SJSA1 (cell line): ENCODE data around the gene IL4R. TPM values are rescaled to one million over a fixed set of nuclear protein-coding genes. Genes with fewer than 3 reads are reported as not detected.

Experiments used
- DNase-seq, 2 experiments: peaks; one replicate each; pipeline ENCODE4 v3.0.0-alpha.2; 2015 to 2020; ENCODE audit warnings: low spot score in 2 of 2, low read depth in 1 of 2
- H3K27ac ChIP-seq: fragments of 250-450 bp; sonication (Bioruptor Pico); 2 replicates; pipeline ENCODE4 v1.5.1; 2020; ENCODE audit warnings: mild to moderate bottlenecking, moderate library complexity
- H3K27me3 ChIP-seq: fragments of 250-450 bp; sonication (Bioruptor Pico); replicated peaks from 2 replicates; pipeline ENCODE4 v1.5.1; 2020; ENCODE audit warnings: mild to moderate bottlenecking, moderate library complexity
- H3K36me3 ChIP-seq: fragments of 250-450 bp; sonication (Bioruptor Pico); 2 replicates; pipeline ENCODE4 v1.5.1; 2020; ENCODE audit warnings: mild to moderate bottlenecking
- H3K4me1 ChIP-seq: fragments of 250-450 bp; sonication (Bioruptor Pico); replicated peaks from 2 replicates; pipeline ENCODE4 v1.6.1; 2021; ENCODE audit warnings: mild to moderate bottlenecking
- H3K4me3 ChIP-seq: fragments of 250-450 bp; sonication (Bioruptor Pico); 2 replicates; pipeline ENCODE4 v1.5.1; 2020; ENCODE audit warnings: mild to moderate bottlenecking
- H3K9me3 ChIP-seq: fragments of 250-450 bp; sonication (Bioruptor Pico); replicated peaks from 2 replicates; pipeline ENCODE4 v1.5.1; 2020; ENCODE audit warnings: mild to moderate bottlenecking
- total RNA-seq: library from RNA; depleted of rRNA; stranded (reverse); fragments of >200 nt; shearing (Covaris generic); gene quantifications from 2 replicates; pipeline ENCODE4 v1.2.3, GENCODE V29; 2014

IL4R gene
- total RNA-seq, 1 experiment from 2014 or later = 5.1 TPM

DNA sequence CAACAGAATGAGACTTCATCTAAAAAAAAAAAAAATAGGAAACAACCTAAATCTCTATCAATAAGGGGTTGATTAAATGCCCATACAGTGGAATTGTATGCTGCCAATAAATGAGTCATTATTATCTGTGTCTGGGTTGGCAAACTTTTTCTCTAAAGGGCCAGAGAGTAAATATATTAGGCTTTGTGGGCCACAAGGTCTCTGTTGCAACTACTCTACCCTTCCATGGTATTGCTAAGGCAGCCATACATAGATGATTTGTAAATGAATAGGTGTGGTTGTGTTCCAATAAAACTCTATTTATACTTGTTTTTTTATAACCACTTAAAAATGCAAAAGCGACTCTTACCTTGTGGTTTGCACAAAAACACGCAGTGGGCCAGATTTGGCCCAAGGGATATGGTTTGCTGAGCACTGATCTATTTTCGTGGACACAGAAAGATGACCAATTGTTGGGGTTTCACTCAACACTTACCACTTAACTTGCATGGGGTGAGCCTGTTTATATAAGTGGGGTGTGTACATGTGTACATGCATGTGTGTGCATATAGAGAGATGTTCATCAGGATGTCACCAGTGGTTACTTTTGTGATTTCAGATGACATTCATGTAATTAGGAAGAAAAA lies 12.4 kb upstream of the IL4R start:
- no peak overlapping the region for H3K27ac ChIP-seq
- no peaks in the 10 kb centered on the region for H3K27me3 ChIP-seq
- no peaks in the 10 kb centered on the region for H3K9me3 ChIP-seq
- no peaks in the 10 kb centered on the region for H3K36me3 ChIP-seq
- no peak for DNase-seq
- no peak overlapping the region for H3K4me3 ChIP-seq
- H3K4me1 ChIP-seq = no peaks in the 10 kb centered on the region

DNA sequence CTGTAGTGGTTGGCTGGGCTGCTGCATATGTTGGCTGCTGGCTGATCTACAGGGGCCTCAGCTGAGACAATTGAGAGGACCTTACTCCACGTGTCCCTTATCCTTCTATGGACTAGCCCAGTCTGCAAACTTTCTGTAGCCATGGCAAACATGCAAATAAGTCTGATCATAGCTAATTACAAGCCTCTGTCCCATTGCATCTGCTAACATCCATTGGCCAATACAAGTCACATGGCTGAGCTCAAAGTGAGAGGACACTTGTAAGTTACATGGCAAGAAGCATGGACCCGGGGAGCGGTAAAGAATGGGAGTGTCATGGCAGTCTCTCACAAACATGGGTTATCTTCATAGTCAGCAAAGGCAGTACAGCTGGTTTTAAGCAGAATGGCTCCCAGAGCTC lies 11.6 kb upstream of the IL4R start:
- Histone ChIP-seq H3K9me3 (no peaks in the 10 kb centered on the region), H3K27ac (no peak overlapping the region), H3K4me1 (no peaks in the 10 kb centered on the region), H3K4me3 (no peak overlapping the region), H3K36me3 (no peaks in the 10 kb centered on the region), H3K27me3 (no peaks in the 10 kb centered on the region)
- DNase-seq = no peak

DNA sequence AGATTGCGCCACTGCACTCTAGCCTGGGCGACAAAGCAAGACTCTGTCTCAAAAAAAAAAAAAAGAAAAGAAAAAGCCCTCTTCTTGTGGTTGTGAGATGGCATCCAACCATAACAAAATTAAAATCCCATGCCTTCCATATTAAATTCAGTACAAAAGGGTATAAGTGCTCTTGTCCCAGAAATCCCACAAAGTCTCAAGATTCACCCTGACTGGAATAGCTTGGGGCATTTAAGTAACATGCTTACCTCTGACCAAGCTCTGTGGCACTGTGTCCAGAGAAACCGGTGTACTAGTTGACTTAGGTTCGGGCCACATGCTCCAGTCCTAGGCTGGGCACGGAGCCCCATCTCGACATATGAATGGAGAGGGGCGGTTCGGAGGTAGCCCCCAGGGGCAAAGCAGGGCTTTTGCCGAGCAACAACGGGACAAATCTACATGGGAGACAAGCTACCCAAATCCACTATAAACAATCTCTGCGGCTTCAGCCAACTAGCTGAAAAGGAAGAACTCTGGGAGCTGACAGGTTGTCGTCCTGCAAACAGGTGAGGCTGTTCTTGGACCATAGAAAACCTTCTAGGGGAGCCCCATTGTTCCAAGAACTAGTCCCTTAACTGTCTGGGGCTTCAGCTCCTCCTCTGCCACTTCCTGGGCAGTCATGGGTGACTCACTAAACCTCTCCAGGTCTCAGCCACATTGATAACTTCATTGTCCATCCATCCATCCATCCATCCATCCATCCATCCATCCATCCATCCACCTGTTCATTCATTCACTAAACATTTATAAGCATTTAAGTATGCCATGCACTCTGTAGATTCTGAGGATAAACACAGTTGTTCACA lies 10.3 kb upstream of the IL4R start:
- no peaks in the 10 kb centered on the region for H3K36me3 ChIP-seq
- H3K4me1 ChIP-seq = no peaks in the 10 kb centered on the region
- no peak overlapping the region for H3K27ac ChIP-seq
- H3K9me3 ChIP-seq = 0 out of 2 replicates have a peak, but pooled peaks cover 2% of the 10 kb centered on the region
- H3K27me3 ChIP-seq = no peaks in the 10 kb centered on the region
- no peak overlapping the region for H3K4me3 ChIP-seq
- no peak for DNase-seq

DNA sequence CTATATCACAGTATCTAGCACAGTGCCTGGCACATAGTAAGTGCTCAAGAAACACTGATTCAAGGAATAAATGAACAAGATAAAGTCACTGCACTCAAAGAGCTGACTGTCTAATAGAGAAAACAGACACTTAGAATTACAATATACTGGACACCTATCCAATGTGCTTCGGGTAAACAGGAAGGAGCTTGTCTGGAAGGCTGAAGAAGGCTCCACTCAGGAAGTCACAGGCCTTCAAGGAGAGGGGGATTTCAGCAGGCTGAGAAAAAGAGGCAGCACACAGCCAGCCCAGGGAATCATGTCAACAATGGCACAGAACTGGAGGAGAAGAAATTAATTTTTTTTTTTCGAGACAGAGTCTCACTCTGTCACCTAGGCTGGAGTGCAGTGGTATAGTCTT lies 9.7 kb upstream of the IL4R start:
- H3K9me3 ChIP-seq = 0 out of 2 replicates have a peak, but pooled peaks cover 5% of the 10 kb centered on the region
- H3K4me1 ChIP-seq = no peaks in the 10 kb centered on the region
- no peaks in the 10 kb centered on the region for H3K36me3 ChIP-seq
- no peak overlapping the region for H3K27ac ChIP-seq
- H3K27me3 ChIP-seq = no peaks in the 10 kb centered on the region
- no peak for DNase-seq
- H3K4me3 ChIP-seq = no peak overlapping the region

DNA sequence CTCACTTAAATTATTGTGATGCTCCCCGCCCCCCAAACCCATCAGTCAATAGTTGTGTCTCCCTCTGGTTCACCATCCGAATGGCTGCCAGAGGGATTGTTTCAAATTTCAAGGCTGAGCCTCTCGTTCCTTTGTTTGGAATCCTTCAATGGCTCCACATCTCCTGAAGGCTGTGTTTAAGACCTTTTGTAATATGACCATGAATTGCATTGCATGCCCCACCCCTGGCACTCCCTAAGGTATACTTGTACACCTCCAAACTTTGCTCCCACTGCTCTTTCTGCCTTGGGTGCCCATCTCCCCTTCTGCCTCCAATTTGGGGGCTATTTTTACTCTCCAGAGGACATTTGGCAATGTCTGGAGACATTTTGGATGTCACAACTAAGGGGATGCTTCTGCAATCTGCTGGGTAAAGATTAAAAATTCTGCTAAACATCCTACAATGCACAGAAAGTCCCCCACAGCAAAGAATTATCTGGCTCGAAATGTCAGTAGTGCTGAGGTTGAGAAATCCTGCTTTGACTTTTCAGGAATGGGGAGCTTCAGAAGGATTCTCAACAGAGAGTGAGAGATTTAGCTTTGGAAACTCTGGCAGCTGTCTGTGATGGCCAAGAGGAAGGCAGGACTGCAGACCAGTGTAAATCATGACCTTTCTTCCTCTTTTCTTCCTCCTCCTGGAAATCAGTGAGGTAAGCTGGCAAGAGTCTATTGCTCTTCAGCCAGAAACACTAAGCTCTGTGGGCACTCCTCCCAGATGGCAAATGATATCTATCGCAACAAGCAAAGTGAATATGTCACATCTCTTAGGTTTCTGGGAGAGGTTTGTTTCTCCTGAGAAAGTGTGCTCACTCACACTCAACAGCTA lies 8.7 kb upstream of the IL4R start:
- Histone ChIP-seq H3K9me3 (0 out of 2 replicates have a peak, but pooled peaks cover 5% of the 10 kb centered on the region), H3K36me3 (no peaks in the 10 kb centered on the region), H3K27ac (no peak overlapping the region), H3K27me3 (no peaks in the 10 kb centered on the region), H3K4me1 (no peaks in the 10 kb centered on the region), H3K4me3 (no peak overlapping the region)
- DNase-seq = no peak

DNA sequence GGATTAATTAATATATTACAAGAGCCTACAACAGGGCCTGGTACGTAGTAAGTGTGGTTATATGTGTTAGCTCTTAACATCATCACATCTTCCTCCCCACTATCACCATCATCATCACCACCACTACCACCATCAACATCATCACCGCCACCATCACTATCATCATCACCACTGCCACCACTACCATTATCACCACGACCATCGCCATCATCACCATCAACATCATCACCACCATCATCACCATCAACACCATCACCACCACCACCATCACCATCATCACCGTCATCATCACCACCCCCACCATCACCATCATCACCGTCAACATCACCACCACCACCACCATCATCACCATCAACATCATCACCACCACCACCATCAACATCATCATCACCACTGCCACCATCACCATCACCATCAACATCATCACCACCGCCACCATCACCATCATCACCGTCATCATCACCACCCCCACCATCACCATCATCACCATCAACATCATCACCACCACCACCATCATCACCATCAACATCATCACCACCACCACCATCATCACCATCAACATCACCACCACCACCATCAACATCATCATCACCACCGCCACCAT lies 7.8 kb upstream of the IL4R start:
- Histone ChIP-seq H3K4me1 (no peaks in the 10 kb centered on the region), H3K4me3 (no peak overlapping the region), H3K36me3 (no peaks in the 10 kb centered on the region), H3K27ac (no peak overlapping the region), H3K27me3 (no peaks in the 10 kb centered on the region), H3K9me3 (0 out of 2 replicates have a peak, but pooled peaks cover 5% of the 10 kb centered on the region)
- no peak for DNase-seq

DNA sequence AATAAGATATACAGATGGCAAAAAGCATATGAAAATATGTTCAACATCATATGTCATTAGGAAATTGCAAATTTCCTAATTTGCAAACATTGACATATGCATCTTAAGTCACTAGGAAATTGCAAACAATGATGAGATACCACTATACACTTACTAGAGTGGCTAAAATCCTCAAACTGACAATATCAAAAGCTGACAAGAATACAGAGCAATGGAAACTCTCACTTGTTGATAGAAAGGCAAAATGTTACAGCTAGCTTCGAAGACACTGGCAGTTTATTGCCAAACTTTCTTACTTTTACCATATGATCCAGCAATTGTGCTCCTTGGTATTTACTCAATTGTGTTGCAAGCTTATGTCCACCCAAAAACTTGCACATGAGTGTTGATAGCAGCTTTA lies 5.0 kb upstream of the IL4R start:
- Histone ChIP-seq H3K9me3 (0 out of 2 replicates have a peak, but pooled peaks cover 5% of the 10 kb centered on the region), H3K36me3 (no peaks in the 10 kb centered on the region), H3K4me1 (peaks cover 6% of the 10 kb centered on the region), H3K27ac (no peak overlapping the region), H3K4me3 (no peak overlapping the region), H3K27me3 (peaks cover 12% of the 10 kb centered on the region)
- no peak for DNase-seq

DNA sequence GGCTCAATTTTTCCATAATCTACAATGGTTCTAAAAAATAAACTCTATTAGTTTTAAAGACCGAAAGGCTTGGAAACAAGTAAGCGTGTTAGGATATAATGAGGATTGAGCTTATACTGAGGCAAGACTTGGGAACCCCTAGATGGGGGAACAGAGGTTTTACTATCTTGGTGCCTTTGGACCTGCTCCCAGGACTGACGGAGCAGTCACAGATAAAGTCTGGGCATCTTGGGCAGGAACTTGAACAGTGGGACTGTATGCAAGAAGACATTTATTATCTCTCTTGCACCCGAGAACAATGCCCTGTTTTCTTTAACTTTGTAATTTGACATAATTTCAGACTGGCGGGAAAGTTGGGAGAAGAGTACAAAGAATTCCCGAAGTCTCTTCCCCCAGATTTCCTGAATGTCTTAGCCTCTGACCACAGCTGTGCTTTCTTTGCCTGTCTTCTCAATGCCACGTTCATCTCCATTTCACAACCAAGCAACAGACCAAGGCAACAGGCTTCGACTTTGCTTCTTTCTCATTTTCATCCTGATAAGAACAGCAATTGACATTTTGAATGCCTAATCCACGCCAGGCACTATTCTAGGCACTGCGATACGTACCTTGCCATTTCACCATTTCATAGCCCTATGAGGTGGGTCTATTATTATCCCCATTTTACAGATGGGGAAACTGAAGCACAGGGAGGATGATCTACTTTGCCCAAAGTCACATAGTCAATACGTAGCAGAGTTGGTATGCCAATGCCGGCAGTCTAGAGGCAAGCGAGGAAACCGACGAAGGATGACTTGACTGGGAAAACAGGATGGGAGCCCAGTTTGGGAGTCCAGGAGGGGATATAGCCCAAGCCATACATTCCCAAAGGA lies 3.0 kb upstream of the IL4R start:
- no peak for DNase-seq
- no peak overlapping the region for H3K27ac ChIP-seq

DNA sequence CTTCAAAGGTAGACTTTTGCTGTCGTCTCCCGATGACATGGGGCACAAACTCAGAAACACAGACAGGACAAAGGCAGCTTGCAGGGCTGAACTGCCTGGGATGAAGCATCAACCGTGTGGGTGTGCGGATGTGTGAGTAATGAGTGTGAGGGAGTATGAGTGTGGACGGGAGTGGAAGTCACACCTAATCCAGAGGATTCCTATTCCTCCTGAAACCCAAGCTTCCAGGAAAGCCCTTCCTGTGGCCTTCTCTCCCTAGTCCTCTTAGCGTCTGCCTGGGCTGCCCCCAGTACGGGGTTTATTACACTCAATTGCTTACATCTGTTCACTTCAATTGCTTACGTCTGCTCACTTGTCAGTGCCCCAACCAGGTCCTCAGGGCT lies 2.3 kb upstream of the IL4R start:
- Histone ChIP-seq H3K27me3 (peaks cover 15% of the 10 kb centered on the region), H3K27ac (no peak overlapping the region), H3K4me1 (peaks cover 18% of the 10 kb centered on the region), H3K9me3 (0 out of 2 replicates have a peak, but pooled peaks cover 5% of the 10 kb centered on the region), H3K4me3 (no peak overlapping the region), H3K36me3 (peaks cover 3% of the 10 kb centered on the region; the same call in 1 of the 2 replicates)
- DNase-seq = no peak

More for the DNA sequence above, 3.0 kb upstream of the IL4R start:
- no peak overlapping the region for H3K4me3 ChIP-seq
- 0 out of 2 replicates have a peak, but pooled peaks cover 5% of the 10 kb centered on the region for H3K9me3 ChIP-seq
- H3K4me1 ChIP-seq = peaks cover 18% of the 10 kb centered on the region
- peaks cover 15% of the 10 kb centered on the region for H3K27me3 ChIP-seq
- H3K36me3 ChIP-seq = peaks cover 3% of the 10 kb centered on the region; the same call in 1 of the 2 replicates

DNA sequence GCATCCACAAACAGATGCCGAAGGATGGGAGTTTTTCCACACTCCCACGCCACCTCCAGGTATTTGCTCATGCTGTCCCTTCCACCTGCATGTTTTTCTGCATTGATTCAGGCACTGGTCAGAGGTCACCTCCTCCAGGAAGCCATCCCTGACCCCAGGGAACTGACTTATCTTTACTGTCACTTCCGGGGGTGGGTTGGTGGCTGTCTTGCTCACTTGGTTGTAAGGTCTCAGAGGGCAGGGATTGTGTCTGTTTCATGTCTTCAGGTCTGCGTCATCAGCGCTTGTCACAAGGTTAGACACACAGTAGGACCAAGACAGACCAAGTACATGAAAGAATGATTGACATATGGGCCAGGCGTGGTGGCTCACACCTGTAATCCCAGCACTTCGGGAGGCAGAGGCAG lies 1.9 kb upstream of the IL4R start:
- no peak for DNase-seq
- Histone ChIP-seq H3K36me3 (peaks cover 3% of the 10 kb centered on the region; the same call in 1 of the 2 replicates), H3K27me3 (peaks cover 15% of the 10 kb centered on the region), H3K27ac (no peak overlapping the region), H3K4me1 (peaks cover 18% of the 10 kb centered on the region), H3K4me3 (no peak overlapping the region), H3K9me3 (0 out of 2 replicates have a peak, but pooled peaks cover 5% of the 10 kb centered on the region)

DNA sequence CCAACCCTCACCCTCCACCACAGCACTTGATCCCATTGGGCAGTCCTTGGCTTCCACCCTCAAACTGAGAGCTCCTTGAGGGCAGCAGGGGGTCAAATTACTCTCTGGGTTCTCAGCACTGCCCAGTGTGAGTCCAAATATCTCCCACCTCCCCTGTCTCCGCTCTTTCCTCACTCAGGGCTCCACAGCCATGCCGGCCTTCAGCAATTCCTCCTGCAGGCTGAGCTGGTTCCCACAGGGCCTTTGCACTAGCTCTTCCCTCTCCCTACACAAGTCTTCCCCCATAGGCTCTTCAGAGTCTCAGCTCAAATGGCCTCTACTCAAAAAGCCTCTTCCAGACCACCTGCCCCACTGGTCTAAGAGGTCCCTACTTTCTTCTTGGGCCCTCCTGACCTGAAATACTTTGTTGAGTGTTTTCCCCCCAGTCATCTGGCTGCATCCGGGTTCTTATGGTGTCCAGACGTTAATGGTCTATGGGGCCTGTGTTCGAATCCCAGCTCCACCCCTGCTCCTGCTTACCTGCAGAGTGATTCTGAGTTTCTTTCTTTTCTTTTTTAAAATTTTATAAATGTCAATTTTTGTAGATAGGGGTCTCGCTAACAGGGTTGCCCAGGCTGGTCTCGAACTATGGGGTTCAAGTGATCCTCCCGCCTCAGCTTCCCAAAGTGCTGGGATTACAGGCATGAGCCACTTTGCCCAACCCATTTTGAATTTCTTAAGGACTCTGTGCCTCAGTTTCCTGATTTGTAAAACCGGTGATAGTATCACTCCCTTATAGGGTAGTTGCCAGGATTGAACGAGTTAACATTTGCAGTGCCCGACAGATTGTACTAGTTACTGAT lies 973 bp upstream of the IL4R start:
- H3K4me1 ChIP-seq = peaks cover 18% of the 10 kb centered on the region
- H3K27ac ChIP-seq = no peak overlapping the region
- H3K36me3 ChIP-seq = peaks cover 3% of the 10 kb centered on the region; the same call in 1 of the 2 replicates
- H3K4me3 ChIP-seq = peak overlapping the region; percentile 75
- H3K9me3 ChIP-seq = 0 out of 2 replicates have a peak, but pooled peaks cover 5% of the 10 kb centered on the region
- no peak for DNase-seq
- peaks cover 15% of the 10 kb centered on the region for H3K27me3 ChIP-seq
